GM18907 (cell line): ENCODE results near the gene TRIM16.
A peak's percentile ranks its signal among the peaks of the same experiment; 100 is the strongest.
"Not testable (repeated sequence)": the region's sequence is repeated elsewhere in the genome, so short reads cannot be mapped to it uniquely, and the experiment has no call there.

Experiments used
- ATAC-seq: cut with Tn5 transposase; IDR thresholded peaks from one replicate; pipeline ENCODE4 v1.9.1; 2021; ENCODE audit warnings: mild to moderate bottlenecking, moderate library complexity; ENCODE audit not compliant: unreplicated experiment

The TRIM16 gene

DNA sequence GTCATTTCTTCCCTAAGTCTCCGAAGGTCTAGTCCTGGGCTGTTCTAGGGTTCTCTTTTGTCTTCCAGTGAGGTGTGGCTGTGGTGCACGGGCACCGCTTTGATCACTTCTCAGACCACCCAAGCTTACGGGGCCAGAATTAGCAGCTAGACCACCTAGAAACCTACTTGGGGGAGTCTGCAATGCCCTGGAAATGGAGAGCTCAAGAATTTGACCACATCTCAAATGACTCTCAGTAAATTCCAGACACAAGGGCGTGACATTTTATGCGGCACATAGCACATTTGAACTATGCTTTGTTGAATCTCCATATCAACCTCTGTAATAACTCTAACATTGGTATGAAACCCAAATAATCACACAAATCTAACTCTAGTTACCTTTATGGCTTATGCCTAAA lies 24.9 kb downstream of the TRIM16 start:
- ATAC-seq, result no peak

DNA sequence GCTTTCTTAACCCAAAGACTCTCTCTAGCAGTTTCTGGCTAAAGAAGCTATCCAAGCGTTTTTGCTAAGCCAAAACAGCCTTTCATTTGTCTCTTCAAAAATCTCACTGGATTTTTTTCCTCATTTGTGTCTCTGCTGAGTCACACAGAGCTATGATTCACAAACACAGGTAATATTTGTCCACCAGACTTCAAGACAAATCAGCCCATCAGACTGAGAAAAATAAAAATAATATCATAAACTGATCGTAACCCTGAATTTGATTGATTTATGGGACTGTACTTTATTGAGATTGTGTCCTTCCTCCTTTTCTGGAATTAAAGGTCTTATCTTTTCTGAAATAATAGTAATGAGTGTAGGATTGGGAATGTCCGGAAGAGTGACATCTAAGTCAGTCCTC lies 25.8 kb downstream of the TRIM16 start:
- no peak for ATAC-seq

DNA sequence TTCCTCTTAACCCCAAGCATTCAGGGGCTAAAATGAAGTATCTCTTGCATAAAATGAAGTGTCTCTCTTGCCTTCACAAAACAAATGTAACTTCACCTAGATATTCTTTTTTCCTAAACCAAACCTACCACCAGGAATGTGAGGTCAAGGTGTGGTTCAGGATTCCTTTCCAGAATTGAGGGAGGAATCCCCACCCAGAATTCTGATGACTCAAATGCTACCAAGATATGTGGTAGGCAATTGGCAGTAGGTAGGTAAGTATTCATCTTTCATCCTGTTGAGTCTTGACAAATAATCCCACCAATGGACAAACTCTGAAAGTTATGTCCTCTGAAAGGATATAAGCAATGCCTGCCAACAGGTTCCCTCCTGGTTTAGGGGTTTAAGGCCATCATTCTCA lies 26.2 kb downstream of the TRIM16 start:
- ATAC-seq, result no peak

DNA sequence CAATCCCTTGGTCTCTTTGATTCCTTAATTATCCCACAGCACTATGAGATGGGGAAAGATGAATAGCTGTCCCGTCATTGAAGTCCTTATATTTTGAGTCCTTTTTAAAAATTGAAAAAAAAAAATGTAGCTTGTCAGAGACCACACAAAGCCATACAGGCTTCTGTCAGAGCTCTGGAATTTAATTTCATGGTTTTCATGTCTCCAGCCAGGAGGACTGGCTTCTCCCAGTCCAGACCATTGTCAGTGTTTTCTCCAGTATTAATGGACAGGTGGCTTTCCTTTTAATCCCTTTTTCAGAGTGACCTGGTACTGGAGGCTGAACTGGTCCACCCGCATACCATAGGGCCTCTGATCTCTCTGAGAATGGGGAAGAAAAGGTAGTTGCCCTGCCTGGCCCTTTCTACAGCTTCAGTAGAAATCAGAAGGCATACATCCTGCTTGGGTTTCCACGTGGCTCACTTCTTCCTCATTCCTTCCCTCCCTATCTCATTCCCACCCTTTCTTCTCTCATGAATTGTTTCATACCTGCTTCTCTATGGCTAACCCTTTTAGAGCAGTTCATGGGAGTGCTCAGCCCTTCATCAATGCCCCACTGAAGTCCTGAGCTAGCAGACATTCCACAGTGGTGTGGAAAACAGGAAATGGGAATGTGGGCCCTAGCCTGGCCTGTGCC lies 29.1 kb downstream of the TRIM16 start:
- ATAC-seq, result no peak

- ATAC-seq, result not testable (repeated sequence)
Observed at GRCh38 chr17:15654401-15654800, 29.7 kb downstream of the TRIM16 start.

DNA sequence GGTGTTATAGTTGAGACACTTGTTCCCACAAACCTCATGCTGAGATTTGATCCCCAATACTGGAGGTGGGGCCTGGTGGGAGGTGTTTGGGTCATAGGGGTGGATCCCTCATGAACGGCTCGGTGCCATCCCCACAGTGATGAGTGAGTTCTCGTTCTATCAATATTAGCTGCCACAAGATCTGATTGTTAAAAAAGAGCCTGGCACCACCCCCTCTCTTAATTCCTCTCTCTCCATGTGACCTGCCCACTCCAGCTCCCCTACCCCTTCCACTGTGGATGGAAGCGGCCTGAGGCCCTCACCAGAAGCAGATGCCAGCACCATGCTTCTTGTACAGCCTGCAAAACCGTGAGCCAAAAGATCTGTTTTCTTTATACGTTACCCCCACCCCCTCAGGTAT lies 31.2 kb downstream of the TRIM16 start:
- no peak for ATAC-seq

- peak; percentile 86 for ATAC-seq
Observed at GRCh38 chr17:15651583-15652110, 32.5 kb downstream of the TRIM16 start.

DNA sequence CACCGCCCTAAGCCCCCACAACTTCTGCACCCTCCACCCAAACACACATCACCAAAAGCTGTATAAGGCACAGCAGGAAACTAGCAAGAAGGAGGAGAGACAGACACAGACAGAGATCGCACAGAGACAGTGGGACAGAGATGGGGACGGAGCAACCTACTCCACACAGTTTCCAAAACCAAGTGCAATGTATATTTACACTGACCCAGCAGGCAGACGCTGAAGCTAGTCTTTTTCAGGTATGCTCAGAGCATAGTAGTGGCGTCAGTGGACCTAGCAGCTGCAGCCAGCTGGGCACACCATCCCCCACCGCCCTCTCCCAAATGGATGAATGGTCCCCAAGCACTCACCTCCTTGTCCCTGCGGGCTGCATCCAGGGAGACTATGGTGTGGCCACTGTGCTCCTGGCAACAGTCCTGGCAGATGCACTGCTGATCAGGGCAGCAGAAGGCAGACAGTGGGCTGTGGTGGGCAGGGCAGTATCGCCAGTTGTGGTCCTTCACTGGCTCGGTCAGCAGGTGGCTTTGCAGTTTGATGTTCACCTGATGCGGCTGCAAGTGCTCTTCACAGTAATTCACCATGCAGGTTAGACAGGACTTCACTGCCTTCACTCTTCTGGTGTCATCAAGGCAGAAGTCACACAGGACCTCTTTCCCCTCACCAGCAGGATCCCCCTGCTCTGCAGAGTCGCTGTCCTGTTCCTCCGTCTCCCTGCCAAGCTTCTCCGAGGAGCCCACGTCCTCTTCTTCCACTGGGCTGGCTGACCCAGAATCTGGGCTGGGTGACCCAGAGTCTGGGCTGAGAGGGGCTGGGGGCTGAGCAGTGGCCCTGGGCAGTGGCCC lies 33.1 kb downstream of the TRIM16 start:
- peak; percentile 16 for ATAC-seq

- ATAC-seq, result no peak
Observed at GRCh38 chr17:15649861-15650421, 34.2 kb downstream of the TRIM16 start.

GRCh38 chr17:15648386-15648785 lies 35.7 kb downstream of the TRIM16 start:
- no peak for ATAC-seq

GRCh38 chr17:15645942-15646312 lies 38.2 kb downstream of the TRIM16 start:
- peak; percentile 53 for ATAC-seq

DNA sequence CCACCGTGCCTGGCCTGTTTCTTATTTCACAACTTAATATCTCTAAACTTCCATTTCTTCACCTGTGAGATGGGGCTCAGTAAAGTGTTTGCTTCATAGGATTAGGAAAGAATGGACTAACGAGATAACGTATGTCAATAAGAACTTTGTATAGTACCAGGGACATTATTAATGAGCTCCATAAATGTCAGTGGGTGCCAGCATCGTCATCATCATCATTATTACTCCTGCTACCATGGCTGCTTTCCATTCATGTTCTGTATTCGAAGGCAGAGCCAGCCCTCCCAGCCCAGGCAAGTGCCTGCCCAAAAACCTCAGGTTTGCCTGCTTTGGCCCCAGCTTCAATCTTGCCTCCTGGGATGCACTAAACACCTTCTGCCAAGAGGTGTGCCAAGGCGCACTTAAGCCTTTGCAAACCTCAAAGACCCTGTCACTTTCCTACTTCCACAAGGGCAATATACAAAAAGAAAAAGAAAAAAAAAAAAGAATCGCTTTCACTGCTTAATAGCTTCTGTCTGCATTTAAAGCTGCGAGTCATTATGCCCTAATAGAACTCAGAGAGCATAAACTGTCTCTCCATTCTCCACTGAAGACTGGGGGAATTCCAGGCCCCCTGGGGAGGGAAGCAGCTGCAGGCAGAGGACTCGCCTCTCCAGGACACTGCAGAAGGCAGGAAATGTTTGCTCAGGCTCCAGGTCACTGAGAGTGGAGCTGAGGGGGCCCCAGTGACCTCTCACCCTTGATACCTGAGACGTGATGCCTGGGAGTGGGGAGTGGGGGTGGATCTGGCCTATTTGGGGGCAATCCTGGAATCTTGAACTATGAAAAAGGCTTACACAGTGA lies 38.8 kb downstream of the TRIM16 start:
- peak; percentile 52 for ATAC-seq

DNA sequence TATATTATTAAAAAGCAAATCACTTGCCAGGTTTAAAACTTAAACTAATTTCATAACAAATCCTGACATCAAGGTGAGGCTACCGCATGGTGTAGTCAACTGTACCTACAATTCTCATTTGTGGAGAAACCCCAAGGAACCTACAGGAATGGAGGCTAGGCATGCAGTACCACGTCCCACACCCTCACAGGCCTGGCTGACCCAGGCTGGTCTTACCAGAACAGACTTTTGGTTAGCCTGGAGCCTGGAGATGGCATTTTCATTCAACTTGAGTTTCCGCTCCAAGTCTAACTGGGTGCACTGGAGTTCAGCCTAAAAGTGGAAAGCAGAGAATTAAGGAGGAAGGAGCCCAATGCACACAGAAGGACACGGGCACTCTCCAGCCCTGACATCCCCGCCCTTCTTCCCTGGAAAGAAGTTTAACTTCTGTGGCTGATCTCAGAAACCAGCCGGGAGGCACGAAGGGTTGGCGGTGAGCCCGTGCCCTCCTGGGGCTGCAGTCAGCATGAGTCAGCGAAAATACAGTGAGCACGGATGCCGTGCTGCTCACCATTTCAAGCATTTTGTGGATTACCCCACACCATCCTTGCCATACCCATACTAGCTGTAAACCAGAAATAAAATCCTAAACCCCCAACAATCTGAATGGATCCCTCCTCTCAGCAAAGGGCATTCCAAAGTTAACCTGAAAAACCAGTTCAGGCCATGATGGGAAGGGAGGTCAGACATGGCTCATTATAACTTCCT lies 41.4 kb downstream of the TRIM16 start:
- ATAC-seq, result not testable (repeated sequence)

DNA sequence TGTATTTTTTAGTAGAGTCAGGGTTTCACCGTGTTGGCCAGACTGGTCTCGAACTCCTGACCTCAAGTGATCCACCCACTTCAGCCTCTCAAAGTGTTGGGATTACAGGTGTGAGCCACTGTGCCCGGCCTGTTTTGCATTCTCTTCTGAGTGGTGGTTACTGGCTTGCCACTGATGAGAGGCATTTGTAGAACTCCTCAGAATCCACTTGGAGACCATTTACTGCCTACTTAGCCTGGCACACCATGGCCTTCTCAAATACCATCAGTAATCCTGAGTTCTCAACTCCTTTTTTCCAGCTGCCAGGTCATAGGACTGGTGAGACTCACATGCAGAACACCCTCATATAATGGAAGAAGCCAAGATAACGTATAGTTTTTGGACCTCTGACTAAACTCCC lies 42.1 kb downstream of the TRIM16 start:
- not testable (repeated sequence) for ATAC-seq

DNA sequence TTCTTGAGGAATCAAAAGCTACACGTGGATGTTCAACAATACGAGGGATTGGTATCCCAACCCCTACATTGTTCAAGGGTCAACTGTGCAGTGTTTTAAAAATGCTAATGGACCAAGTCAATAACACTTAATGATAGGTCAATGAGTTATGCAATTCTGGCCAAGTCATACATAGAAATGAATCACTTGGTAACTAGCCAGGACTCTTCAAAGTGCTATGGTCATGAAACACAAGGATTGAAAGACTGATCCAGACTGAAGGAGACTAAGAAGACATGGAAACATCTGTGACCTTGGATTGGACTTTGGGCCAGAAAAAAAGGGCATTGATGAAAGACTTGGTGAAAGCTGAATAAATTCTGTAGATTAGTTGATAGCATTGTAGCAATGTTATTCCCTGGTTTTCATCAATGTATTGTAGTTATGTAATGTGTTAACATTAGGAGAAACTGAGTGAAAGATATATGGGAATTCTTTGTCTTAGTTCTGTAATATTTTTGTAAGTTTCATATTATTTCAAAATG lies 53.1 kb downstream of the TRIM16 start:
- not testable (repeated sequence) for ATAC-seq

DNA sequence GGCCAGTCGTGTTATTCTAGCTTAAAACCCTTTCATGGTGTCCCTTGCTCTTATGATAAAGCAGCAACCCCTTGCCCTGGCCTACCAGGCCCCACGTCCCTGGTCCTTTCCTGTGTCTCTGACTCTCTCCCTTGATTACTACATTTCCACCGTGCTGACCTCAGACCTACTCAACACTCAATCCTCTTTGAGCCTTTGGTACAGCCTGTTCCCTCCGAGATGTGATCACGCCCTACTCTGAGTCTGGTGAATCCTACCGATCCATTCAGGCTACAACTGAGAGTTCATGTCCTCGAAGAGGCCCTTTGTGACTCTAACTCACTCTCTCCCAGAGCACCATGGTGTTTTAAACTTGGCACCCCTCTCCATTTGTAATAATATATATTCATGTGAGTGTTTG lies 54.1 kb downstream of the TRIM16 start:
- not testable (repeated sequence) for ATAC-seq

DNA sequence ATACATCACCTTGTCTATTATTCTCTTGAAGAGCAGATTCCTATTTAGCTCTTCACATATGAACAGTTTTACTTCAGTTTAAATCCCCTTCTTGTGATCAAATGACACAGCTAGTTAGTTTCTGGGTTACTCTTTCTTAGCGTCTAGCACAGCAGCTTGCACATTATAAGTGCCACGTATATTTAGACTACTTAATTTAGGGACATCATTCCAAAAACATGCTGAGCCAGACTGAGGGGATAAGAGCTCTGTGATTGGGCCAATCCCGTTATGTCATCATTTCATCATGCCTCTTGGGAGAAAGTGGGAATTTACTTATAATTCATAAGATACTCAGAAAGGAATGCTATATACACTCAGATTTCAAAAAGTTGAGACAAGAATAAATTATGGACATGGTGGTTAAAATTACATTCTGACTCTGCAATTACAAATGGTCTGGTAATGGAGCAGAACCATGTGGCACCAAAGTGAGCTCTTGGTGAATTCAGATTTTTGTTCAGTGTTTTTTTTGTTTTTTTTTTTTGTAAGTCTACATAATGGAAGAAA lies 60.4 kb downstream of the TRIM16 start:
- ATAC-seq, result not testable (repeated sequence)

- ATAC-seq, result not testable (repeated sequence)
Observed at GRCh38 chr17:15623255-15623654, 60.9 kb downstream of the TRIM16 start.

DNA sequence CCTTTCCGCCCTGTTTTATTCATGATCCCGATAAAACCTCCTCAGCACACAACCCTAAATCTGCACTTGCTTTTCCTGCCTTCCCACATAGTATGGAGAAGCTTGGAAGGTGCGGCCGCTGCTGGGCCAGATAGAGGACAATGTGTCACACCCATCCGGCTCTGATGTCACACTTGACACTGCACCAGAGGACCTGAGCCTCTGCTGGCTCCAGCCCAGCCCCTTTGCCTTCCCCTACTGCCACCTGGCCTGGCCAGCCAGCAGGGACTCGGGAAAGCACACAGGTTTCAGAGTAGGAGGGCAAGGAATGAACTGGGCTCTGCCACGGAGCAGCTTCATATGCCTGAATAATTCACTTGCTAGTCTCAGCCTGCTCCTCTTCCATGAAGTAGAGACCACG lies 62.0 kb downstream of the TRIM16 start:
- not testable (repeated sequence) for ATAC-seq
